HepG2 (cell line): ENCODE measurements around the gene KCTD15. TPM values are rescaled to one million over a fixed set of nuclear protein-coding genes. Genes with fewer than 3 reads are reported as not detected.

ENCODE experiments used
- ATAC-seq: fragments of 200-7000 bp; cut with Tn5 transposase; 3 replicates; pipeline ENCODE4 v1.9.1; 2020; ENCODE audit warnings: mild to moderate bottlenecking, moderate library complexity
- BruUV-seq: library from RNA; stranded (reverse); fragments of 400-500 nt; replicated peaks from 2 replicates; lab custom pipeline; 2021; lab: Mats Ljungman, UMichigan
- CTCF ChIA-PET: fragments of 300-600 bp; formaldehyde crosslinking; extraction: SDS; loops from one replicate; lab custom pipeline; 2021; ENCODE audit warnings: low total read pairs, inconsistent platforms, low intra/inter-chr PET ratio; lab: Yijun Ruan, JAX
- POLR2A ChIA-PET: fragments of 350-600 bp; sonication (Branson Sonifier 250); formaldehyde crosslinking; loops from one replicate; lab custom pipeline; 2020; ENCODE audit warnings: antibody characterized with exemption, inconsistent platforms; lab: Yijun Ruan, JAX
- DNase-seq: peaks from one replicate; pipeline ENCODE4 v3.0.0-alpha.2; 2015; ENCODE audit warnings: low spot score
- FAIRE-seq: peaks from 3 replicates; lab custom pipeline; 2011; peaks lifted over from hg19 to GRCh38; lab: Jason Lieb, UNC
- H2AFZ ChIP-seq: one replicate; pipeline ENCODE4 v1.6.1; 2011; ENCODE audit warnings: low read length, inconsistent platforms
- H3K27ac ChIP-seq: fragments of 300-600 bp; 3 replicates; pipeline ENCODE4 v1.8.0; 2011; ENCODE audit warnings: mixed run types, mild to moderate bottlenecking, mixed read lengths, low read length, inconsistent platforms; ENCODE audit not compliant: insufficient read depth; ENCODE audit errors: extremely low read length
- H3K27me3 ChIP-seq, 2 experiments: fragments of 200-600 bp in 1 of 2; 2 replicates in 1 of 2; 3 replicates in 1 of 2; pipeline versions ENCODE4 v1.6.0 to v1.8.0; 2011; ENCODE audit warnings: low read length in 2 of 2, mild to moderate bottlenecking in 2 of 2, moderate library complexity in 2 of 2, inconsistent platforms in 1 of 2; ENCODE audit not compliant: insufficient read depth in 2 of 2, control insufficient read depth in 1 of 2
- H3K36me3 ChIP-seq, 2 experiments: fragments of 200-600 bp in 1 of 2; replicated peaks in 1 of 2; 2 replicates in 1 of 2; 3 replicates in 1 of 2; pipeline versions ENCODE4 v1.5.1 to v1.8.0; 2011; ENCODE audit warnings: low read length in 2 of 2, inconsistent platforms in 1 of 2; ENCODE audit not compliant: insufficient read depth in 2 of 2, control insufficient read depth in 1 of 2
- H3K4me1 ChIP-seq: 2 replicates; pipeline ENCODE4 v1.5.1; 2012; ENCODE audit warnings: low read length, inconsistent platforms; ENCODE audit not compliant: insufficient read depth
- H3K4me2 ChIP-seq: 2 replicates; pipeline ENCODE4 v1.6.0; 2011; ENCODE audit warnings: low read depth, low read length, inconsistent platforms
- H3K4me3 ChIP-seq, 3 experiments: fragments of 200-600 bp in 1 of 3; sonication (generic), shearing (Covaris generic) in 1 of 3; replicated peaks in 1 of 3; 2 replicates each; pipeline ENCODE4 v1.5.1; 2011 to 2016; ENCODE audit warnings: low read length in 3 of 3, inconsistent platforms in 2 of 3, low read depth in 2 of 3, mild to moderate bottlenecking in 2 of 3, control low read depth in 1 of 3, mixed read lengths in 1 of 3; ENCODE audit not compliant: insufficient read depth in 1 of 3
- H3K79me2 ChIP-seq: one replicate; pipeline ENCODE4 v1.6.1; 2011; ENCODE audit warnings: low read length, inconsistent platforms; ENCODE audit not compliant: insufficient read depth
- H3K9ac ChIP-seq: 2 replicates; pipeline ENCODE4 v1.6.0; 2011; ENCODE audit warnings: mild to moderate bottlenecking, low read depth, low read length, inconsistent platforms; ENCODE audit not compliant: insufficient read depth
- H3K9me3 ChIP-seq: 2 replicates; pipeline ENCODE4 v1.5.1; 2012; ENCODE audit warnings: mild to moderate bottlenecking, low read length
- H4K20me1 ChIP-seq: 2 replicates; pipeline ENCODE4 v1.6.0; 2011; ENCODE audit warnings: inconsistent platforms, mild to moderate bottlenecking, low read length, moderate library complexity; ENCODE audit not compliant: insufficient read depth
- HDAC1 ChIP-seq: sonication (generic); formaldehyde crosslinking; IDR thresholded peaks from 2 replicates; pipeline ENCODE4 v1.5.1; 2020; ENCODE audit warnings: mild to moderate bottlenecking, missing genetic modification reagents
- KMT2A ChIP-seq: sonication (generic); formaldehyde crosslinking; IDR thresholded peaks from 2 replicates; pipeline ENCODE4 v1.4.0; 2020; ENCODE audit warnings: missing genetic modification reagents
- RBM22 ChIP-seq: fragments of 200-400 bp; formaldehyde crosslinking; optimal IDR thresholded peaks from 2 replicates; pipeline ENCODE3; 2017; ENCODE audit warnings: mild to moderate bottlenecking, low read length, moderate library complexity
- WGBS: methylation state at CpG from one replicate; pipeline ENCODE4 v1.1.6; 2017; ENCODE audit warnings: low lambda C conversion rate; 5-methylcytosine and 5-hydroxymethylcytosine counted together
- in situ Hi-C: cut with HindIII; loops from 2 replicates; pipeline ENCODE4 v1.10.0; 2017; ENCODE audit warnings: low pct_unique_long_range_greater_than_20kb; ENCODE audit not compliant: extremely low pct_ligation_motif_present
- intact Hi-C: fragments of 100-400 bp; cut with micrococcal nuclease; formaldehyde crosslinking; loops from one replicate; pipeline ENCODE4 v1.10.0; 2022; ENCODE audit not compliant: unreplicated experiment
- polyA plus RNA-seq, 8 experiments: library from polyadenylated mRNA; depleted of rRNA in 3 of 8; stranded (reverse) in 7 of 8; unstranded in 1 of 8; fragments of >200 nt; fragmentation: Illumina TruSeq in 4 of 8; extraction: Trizol in 4 of 8; gene quantifications; 2 replicates each; pipeline versions ENCODE4 v1.2.1 to v1.2.3, GENCODE V29; 2011 to 2016; ENCODE audit warnings: low read depth in 4 of 8, missing spikeins in 1 of 8, mixed read lengths in 1 of 8; ENCODE audit not compliant: insufficient read depth in 1 of 8
- total RNA-seq, 5 experiments: library from RNA; depleted of rRNA; stranded (reverse); fragments of >200 nt; fragmentation: Illumina TruSeq; extraction: Trizol; gene quantifications; 2 replicates each; pipeline ENCODE4 v1.2.3, GENCODE V29; 2016; ENCODE audit warnings: low read depth in 1 of 5
- TF ChIP-seq, protein P1 (sequence below): sonication (generic); formaldehyde crosslinking; IDR thresholded peaks from 2 replicates; pipeline ENCODE4 v1.4.0; 2020; ENCODE audit warnings: missing genetic modification reagents

KCTD15 gene
- total and polyA plus RNA-seq, 2 of the 13 experiments (the other 11 are each of a cell fraction or from before 2014, with no cell fraction given): 13.2 to 16.7 TPM

DNA sequence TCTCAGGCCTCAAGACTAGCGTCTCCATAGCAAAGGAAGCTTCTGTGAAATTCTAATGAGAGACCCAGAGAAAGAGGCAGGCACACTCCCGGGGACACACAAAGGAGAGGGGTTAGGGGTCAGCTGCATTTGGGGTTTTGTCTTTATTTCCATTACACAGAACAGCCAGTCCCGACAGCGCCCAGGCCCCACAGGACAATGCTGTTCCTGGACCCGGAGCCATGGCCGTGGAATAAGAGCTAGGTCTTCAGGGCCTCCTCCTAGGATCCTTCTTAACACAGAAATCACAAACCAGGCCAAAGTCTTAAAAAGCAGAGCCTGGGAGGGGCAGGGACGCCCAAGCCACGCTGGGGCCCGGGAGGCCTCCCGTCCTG is 22.8 kb downstream of the KCTD15 start:
- no TSS peak for BruUV-seq
- Histone ChIP-seq H3K79me2 (no peaks in the 10 kb centered on the region), H3K27me3 (peaks cover 1 to 8% of the 10 kb centered on the region in 2 experiments; a peak in 4 of 5 replicates), H3K4me2 (peak overlapping the region; percentile 89), H2AFZ (no peak overlapping the region), H3K9me3 (no peaks in the 10 kb centered on the region), H3K4me1 (peaks cover 20% of the 10 kb centered on the region), H3K36me3 (no peaks in the 10 kb centered on the region), H3K9ac (peak overlapping the region; percentile 11; the same call in 1 of the 2 replicates), H4K20me1 (no peaks in the 10 kb centered on the region), H3K27ac (no peak overlapping the region), H3K4me3 (peak overlapping the region; percentile 54 to 73 (median 58))
- CTCF ChIA-PET: interaction anchor here (1.3 to 2.5 kb wide), 2 partner anchors 24 to 41 kb away, joined by 4 to 11 read pairs; no protein-coding TSS in a partner anchor
- no peak for FAIRE-seq
- in situ Hi-C loops: no loop called here
- 8% methylated on average over 2 of the region's 10 CpGs for WGBS
- ATAC-seq: peak; percentile 12
- DNase-seq: no peak
- TF ChIP-seq, protein P1, sequence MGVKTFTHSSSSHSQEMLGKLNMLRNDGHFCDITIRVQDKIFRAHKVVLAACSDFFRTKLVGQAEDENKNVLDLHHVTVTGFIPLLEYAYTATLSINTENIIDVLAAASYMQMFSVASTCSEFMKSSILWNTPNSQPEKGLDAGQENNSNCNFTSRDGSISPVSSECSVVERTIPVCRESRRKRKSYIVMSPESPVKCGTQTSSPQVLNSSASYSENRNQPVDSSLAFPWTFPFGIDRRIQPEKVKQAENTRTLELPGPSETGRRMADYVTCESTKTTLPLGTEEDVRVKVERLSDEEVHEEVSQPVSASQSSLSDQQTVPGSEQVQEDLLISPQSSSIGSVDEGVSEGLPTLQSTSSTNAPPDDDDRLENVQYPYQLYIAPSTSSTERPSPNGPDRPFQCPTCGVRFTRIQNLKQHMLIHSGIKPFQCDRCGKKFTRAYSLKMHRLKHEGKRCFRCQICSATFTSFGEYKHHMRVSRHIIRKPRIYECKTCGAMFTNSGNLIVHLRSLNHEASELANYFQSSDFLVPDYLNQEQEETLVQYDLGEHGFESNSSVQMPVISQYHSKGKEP (CRISPR knock-in tag): no peak
- TF ChIP-seq HDAC1 (CRISPR knock-in tag) (0 out of 2 replicates have a peak, but pooled peaks have one; percentile 11), KMT2A (CRISPR knock-in tag) (no peak), RBM22 (no peak)
- POLR2A ChIA-PET: interaction anchor here (0.8 to 1.1 kb wide), 2 partner anchors 15 to 298 kb away, joined by 3 read pairs; partner anchors contain the start of gene PEPD
- intact Hi-C loops: no loop called here
